GM12891 (cell line): ENCODE results near the gene WRAP73.

Experiments used
- POLR2A ChIP-seq: IDR thresholded peaks from 2 replicates; pipeline ENCODE4 v1.6.1; 2011; ENCODE audit warnings: low read depth, low read length, control low read depth
- POLR2AphosphoS5 ChIP-seq: IDR thresholded peaks from 2 replicates; pipeline ENCODE4 v1.6.1; 2011; ENCODE audit warnings: low read depth, low read length, control low read depth
- POU2F2 ChIP-seq: IDR thresholded peaks from 2 replicates; pipeline ENCODE4 v1.6.1; 2011; ENCODE audit warnings: low read depth, mild to moderate bottlenecking, control low read depth, low read length, moderate library complexity
- SPI1 ChIP-seq: IDR thresholded peaks from 2 replicates; pipeline ENCODE4 v1.6.1; 2011; ENCODE audit warnings: low read depth, low read length, control low read depth
- TAF1 ChIP-seq: IDR thresholded peaks from 2 replicates; pipeline ENCODE4 v1.6.1; 2011; ENCODE audit warnings: low read depth, low read length, control low read depth

- TF ChIP-seq POLR2A (no peak), POLR2AphosphoS5 (no peak), SPI1 (no peak), TAF1 (no peak), POU2F2 (no peak)
Measured at GRCh38 chr1:3603156-3603555, 46.7 kb downstream of the WRAP73 start.
